Calu3 (cell line): Measurements from ENCODE around the gene HBP1. TPM values are rescaled to one million over a fixed set of nuclear protein-coding genes. Genes with fewer than 3 reads are reported as not detected.

ENCODE experiments used
- BruUV-seq: library from RNA; stranded (reverse); fragments of 400-500 nt; replicated peaks from 2 replicates; lab custom pipeline; 2021; lab: Mats Ljungman, UMichigan
- CTCF ChIA-PET: fragments of 300-600 bp; sonication (Branson Sonifier 250); formaldehyde crosslinking; loops from one replicate; lab custom pipeline; 2022; ENCODE audit warnings: antibody characterized with exemption; lab: Charles Lee
- DNase-seq: peaks from one replicate; pipeline ENCODE4 v3.0.0; 2022
- H3K27ac Mint-ChIP-seq: one replicate; pipeline ENCODE4 v1.8.0; 2022; ENCODE audit warnings: mixed read lengths; ENCODE audit not compliant: unreplicated experiment
- H3K27me3 Mint-ChIP-seq: one replicate; pipeline ENCODE4 v1.8.0; 2022; ENCODE audit warnings: mixed read lengths; ENCODE audit not compliant: unreplicated experiment
- H3K36me3 Mint-ChIP-seq: one replicate; pipeline ENCODE4 v1.8.0; 2022; ENCODE audit warnings: mild to moderate bottlenecking, moderate library complexity, mixed read lengths; ENCODE audit not compliant: insufficient read depth, unreplicated experiment
- H3K4me1 Mint-ChIP-seq: one replicate; pipeline ENCODE4 v1.8.0; 2022; ENCODE audit warnings: mild to moderate bottlenecking, low read depth, mixed read lengths; ENCODE audit not compliant: unreplicated experiment
- H3K4me3 Mint-ChIP-seq: one replicate; pipeline ENCODE4 v1.8.0; 2022; ENCODE audit warnings: mild to moderate bottlenecking, low read depth, moderate library complexity, mixed read lengths; ENCODE audit not compliant: unreplicated experiment
- H3K9me3 Mint-ChIP-seq: one replicate; pipeline ENCODE4 v1.8.0; 2022; ENCODE audit warnings: low read depth, mixed read lengths; ENCODE audit not compliant: unreplicated experiment
- CTCF ChIP-seq: fragments of 200-600 bp; IDR thresholded peaks from one replicate; pipeline ENCODE4 v1.8.0; 2022; ENCODE audit warnings: antibody characterized with exemption; ENCODE audit not compliant: unreplicated experiment
- intact Hi-C: fragments of 100-400 bp; cut with micrococcal nuclease; formaldehyde crosslinking; loops from one replicate; pipeline ENCODE4 v1.10.0; 2022; ENCODE audit not compliant: unreplicated experiment
- total RNA-seq: library from RNA; stranded (reverse); gene quantifications from 2 replicates; pipeline ENCODE4 v1.2.3, GENCODE V29; 2022

HBP1 gene
- total RNA-seq, 1 experiment from 2014 or later: 32.0 TPM

GRCh38 chr7:107233981-107234380 is 65.2 kb downstream of the HBP1 start:
- no peak for TF ChIP-seq CTCF
- CTCF ChIA-PET: no interaction called here
- Mint-ChIP-seq H3K4me3 (no peak overlapping the region), H3K4me1 (peaks cover 8% of the 10 kb centered on the region), H3K27me3 (no peaks in the 10 kb centered on the region), H3K9me3 (no peaks in the 10 kb centered on the region), H3K36me3 (no peaks in the 10 kb centered on the region), H3K27ac (no peak overlapping the region)
- intact Hi-C loops: no loop called here
- no TSS peak for BruUV-seq
- no peak for DNase-seq

GRCh38 chr7:107234436-107234835 is 65.6 kb downstream of the HBP1 start:
- TF ChIP-seq CTCF: no peak
- intact Hi-C loops: no loop called here
- Mint-ChIP-seq H3K27ac (no peak overlapping the region), H3K9me3 (no peaks in the 10 kb centered on the region), H3K27me3 (no peaks in the 10 kb centered on the region), H3K36me3 (no peaks in the 10 kb centered on the region), H3K4me3 (no peak overlapping the region), H3K4me1 (peaks cover 8% of the 10 kb centered on the region)
- no peak for DNase-seq
- CTCF ChIA-PET: no interaction called here
- BruUV-seq: no TSS peak

GRCh38 chr7:107236862-107237261 is 68.1 kb downstream of the HBP1 start:
- no peak for DNase-seq
- TF ChIP-seq CTCF: no peak
- H3K4me3 Mint-ChIP-seq: no peak overlapping the region
- intact Hi-C loops: no loop called here
- no peaks in the 10 kb centered on the region for H3K9me3 Mint-ChIP-seq
- no TSS peak for BruUV-seq
- H3K36me3 Mint-ChIP-seq: no peaks in the 10 kb centered on the region
- H3K27ac Mint-ChIP-seq: no peak overlapping the region
- CTCF ChIA-PET: no interaction called here
- peaks cover 8% of the 10 kb centered on the region for H3K4me1 Mint-ChIP-seq
- H3K27me3 Mint-ChIP-seq: no peaks in the 10 kb centered on the region

- intact Hi-C loops: no loop called here
- Mint-ChIP-seq H3K27ac (no peak overlapping the region), H3K4me3 (no peak overlapping the region), H3K27me3 (no peaks in the 10 kb centered on the region), H3K4me1 (peaks cover 8% of the 10 kb centered on the region), H3K36me3 (no peaks in the 10 kb centered on the region), H3K9me3 (no peaks in the 10 kb centered on the region)
- no TSS peak for BruUV-seq
- CTCF ChIA-PET: no interaction called here
- no peak for DNase-seq
- TF ChIP-seq CTCF: no peak
Measured at GRCh38 chr7:107237451-107237850, 68.6 kb downstream of the HBP1 start.
